ENCODE results near the gene IPP. TPM values are rescaled to one million over a fixed set of nuclear protein-coding genes. Genes with fewer than 3 reads are reported as not detected.
"Not testable (repeated sequence)": the region's sequence is repeated elsewhere in the genome, so short reads cannot be mapped to it uniquely, and the experiment has no call there.

The IPP gene
- total RNA-seq, 4 donors from 2014 or later, result 6.4 to 8.4 (median 7.4) TPM

DNA sequence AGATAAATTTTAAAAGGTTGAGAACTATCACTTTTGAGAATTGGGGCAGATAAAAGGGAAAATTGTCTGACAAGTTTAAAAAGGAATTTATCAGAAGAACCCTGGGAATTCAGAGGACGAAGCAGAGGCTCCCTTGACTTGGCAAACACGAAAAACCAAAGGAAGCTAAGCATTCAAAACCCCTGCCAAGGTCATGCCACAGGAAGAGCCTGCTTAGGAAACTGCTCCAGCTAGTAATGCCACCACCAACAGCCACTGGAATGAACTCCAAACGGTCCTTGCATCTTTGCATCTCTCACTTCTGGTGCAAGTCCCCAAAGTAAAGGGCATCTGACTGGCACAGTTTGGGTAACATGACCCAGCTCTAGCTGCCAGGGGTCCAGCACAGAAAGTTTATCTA, 71.3 kb downstream of the IPP start:
- 2 to 7% methylated on average over 3 of the region's 3 CpGs for WGBS, 2 donors
- Histone ChIP-seq H3K4me3 (no peak overlapping the region), H3K27me3 (no peaks in the 10 kb centered on the region), H3K36me3 (no peaks in the 10 kb centered on the region), H3K9me3 (no peaks in the 10 kb centered on the region), H3K4me1 (peaks cover 27 to 93% (median 62%) of the 10 kb centered on the region in 3 donors), H3K27ac (peak overlapping the region in 2 of 4 donors; percentile 36)
- no peak for TF ChIP-seq POLR2A (IDR thresholded peaks at IDR 0.05)
- TF ChIP-seq, protein P1, sequence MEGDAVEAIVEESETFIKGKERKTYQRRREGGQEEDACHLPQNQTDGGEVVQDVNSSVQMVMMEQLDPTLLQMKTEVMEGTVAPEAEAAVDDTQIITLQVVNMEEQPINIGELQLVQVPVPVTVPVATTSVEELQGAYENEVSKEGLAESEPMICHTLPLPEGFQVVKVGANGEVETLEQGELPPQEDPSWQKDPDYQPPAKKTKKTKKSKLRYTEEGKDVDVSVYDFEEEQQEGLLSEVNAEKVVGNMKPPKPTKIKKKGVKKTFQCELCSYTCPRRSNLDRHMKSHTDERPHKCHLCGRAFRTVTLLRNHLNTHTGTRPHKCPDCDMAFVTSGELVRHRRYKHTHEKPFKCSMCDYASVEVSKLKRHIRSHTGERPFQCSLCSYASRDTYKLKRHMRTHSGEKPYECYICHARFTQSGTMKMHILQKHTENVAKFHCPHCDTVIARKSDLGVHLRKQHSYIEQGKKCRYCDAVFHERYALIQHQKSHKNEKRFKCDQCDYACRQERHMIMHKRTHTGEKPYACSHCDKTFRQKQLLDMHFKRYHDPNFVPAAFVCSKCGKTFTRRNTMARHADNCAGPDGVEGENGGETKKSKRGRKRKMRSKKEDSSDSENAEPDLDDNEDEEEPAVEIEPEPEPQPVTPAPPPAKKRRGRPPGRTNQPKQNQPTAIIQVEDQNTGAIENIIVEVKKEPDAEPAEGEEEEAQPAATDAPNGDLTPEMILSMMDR (IDR thresholded peaks at IDR 0.05), result no peak
- intact Hi-C loops (cut with DNase I), result no loop called here
- DNase-seq, result no peak

DNA sequence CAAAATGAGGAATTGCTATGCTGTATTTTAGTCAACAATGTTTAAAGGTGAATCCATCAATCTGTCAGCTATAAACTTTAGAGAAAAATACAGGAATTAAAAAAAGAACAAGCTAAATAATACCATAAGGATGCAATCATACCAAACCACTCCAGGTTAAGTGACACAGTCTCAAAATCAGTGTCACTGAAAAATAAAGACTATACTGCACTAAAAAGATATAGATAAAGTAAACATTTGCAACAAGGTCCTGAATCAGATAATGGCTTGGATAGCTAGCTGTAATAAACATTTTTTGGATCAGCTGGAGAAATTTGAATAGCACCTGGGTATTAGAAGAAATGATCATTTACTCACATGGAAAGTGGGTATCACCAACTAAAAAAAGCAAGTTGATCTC, 72.0 kb downstream of the IPP start:
- no peak for DNase-seq
- no peak for TF ChIP-seq POLR2A (IDR thresholded peaks at IDR 0.05)
- TF ChIP-seq, protein P1 (IDR thresholded peaks at IDR 0.05), result no peak
- Histone ChIP-seq H3K27me3 (no peaks in the 10 kb centered on the region), H3K4me3 (no peak overlapping the region), H3K4me1 (peaks cover 27 to 93% (median 57%) of the 10 kb centered on the region in 3 donors), H3K9me3 (no peaks in the 10 kb centered on the region), H3K27ac (peak overlapping the region in 2 of 4 donors; percentile 36), H3K36me3 (peaks cover 0 to 3% (median 0%) of the 10 kb centered on the region in 3 donors)
- intact Hi-C loops (cut with DNase I), result no loop called here

DNA sequence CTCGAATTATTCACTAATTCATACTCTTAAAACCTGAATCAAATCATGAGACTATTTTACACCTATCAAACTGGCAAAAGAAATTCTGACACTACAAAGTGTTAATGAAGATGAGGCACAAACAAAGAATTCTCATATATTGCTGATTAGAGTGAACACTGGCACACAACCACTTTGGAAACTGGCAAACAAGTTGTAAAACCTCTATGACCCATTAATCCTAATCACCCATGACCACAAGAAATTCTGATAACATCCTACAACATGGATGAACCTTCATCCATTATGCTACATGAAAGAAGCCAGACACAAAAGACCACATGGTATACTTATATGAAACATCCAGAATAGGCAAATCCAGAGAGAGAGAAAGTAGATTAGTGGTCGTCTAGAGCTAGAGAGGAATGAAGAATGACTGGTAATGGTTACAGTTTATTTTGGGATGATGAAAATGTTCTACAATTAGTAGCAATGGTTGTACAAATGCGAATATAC, 72.7 kb downstream of the IPP start:
- Histone ChIP-seq H3K4me3 (no peak overlapping the region), H3K36me3 (peaks cover 0 to 10% (median 0%) of the 10 kb centered on the region in 3 donors), H3K4me1 (peaks cover 27 to 92% (median 56%) of the 10 kb centered on the region in 3 donors), H3K27me3 (no peaks in the 10 kb centered on the region), H3K9me3 (no peaks in the 10 kb centered on the region), H3K27ac (no peak overlapping the region)
- intact Hi-C loops (cut with DNase I), result no loop called here
- DNase-seq, result no peak
- WGBS, 2 donors, result 57 to 59% methylated on average over 3 of the region's 3 CpGs
- TF ChIP-seq POLR2A (IDR thresholded peaks at IDR 0.05), result no peak
- TF ChIP-seq, protein P1 (IDR thresholded peaks at IDR 0.05), result no peak

DNA sequence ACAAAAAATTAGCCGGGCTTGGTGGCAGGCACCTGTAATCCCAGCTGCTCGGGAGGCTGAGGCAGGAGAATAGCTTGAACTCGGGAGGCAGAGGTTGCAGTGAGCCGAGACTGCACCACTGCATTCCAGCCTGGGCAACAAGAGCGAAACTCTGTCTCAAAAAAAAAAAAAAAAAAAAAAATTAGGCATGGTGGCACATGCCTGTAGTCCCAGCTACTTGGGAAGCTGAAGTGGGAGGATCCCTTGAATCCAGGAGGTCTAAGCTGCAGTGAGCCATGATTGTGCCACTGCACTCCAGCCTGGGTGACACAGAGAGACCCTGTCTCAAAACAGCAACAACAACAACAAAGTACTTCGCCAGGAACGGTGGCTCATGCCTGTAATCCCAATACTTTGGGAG, 73.9 kb downstream of the IPP start:
- H3K4me3 ChIP-seq; intact Hi-C loops (cut with DNase I); H3K27me3 ChIP-seq; H3K9me3 ChIP-seq; DNase-seq; H3K27ac ChIP-seq: not testable (repeated sequence)
- Histone ChIP-seq H3K4me1 (peaks cover 27 to 87% (median 50%) of the 10 kb centered on the region in 3 donors), H3K36me3 (peaks cover 0 to 11% (median 0%) of the 10 kb centered on the region in 3 donors)
- 84 to 97% methylated on average over 4 to 5 of the region's 7 CpGs for WGBS, 2 donors

DNA sequence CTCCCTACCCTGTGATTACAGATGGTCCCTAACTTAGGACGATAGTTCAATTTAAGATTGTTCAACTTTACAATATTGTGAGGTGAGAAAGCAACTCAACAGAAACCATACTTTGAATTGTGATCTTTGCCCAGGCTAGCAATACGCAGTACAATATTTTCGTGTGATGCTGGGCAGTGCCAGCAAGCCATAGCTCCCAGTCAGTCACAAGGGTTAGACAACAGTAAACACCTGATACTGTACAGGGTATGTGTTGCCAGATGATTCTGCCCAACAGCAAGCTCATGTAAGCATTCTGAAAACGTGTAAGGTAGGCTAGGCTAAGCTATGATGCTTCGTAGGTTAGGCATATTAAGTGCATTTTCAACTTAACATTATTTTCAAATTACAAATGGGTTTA, 76.0 kb downstream of the IPP start:
- Histone ChIP-seq H3K36me3 (peaks cover 0 to 11% (median 0%) of the 10 kb centered on the region in 3 donors), H3K4me3 (no peak overlapping the region), H3K9me3 (no peaks in the 10 kb centered on the region), H3K4me1 (peaks cover 9 to 85% (median 36%) of the 10 kb centered on the region in 3 donors), H3K27me3 (no peaks in the 10 kb centered on the region), H3K27ac (no peak overlapping the region)
- WGBS, 2 donors, result 82 to 85% methylated on average over 5 of the region's 5 CpGs
- intact Hi-C loops (cut with DNase I), result no loop called here
- no peak for TF ChIP-seq POLR2A (IDR thresholded peaks at IDR 0.05)
- TF ChIP-seq, protein P1 (IDR thresholded peaks at IDR 0.05), result no peak
- DNase-seq, result no peak

DNA sequence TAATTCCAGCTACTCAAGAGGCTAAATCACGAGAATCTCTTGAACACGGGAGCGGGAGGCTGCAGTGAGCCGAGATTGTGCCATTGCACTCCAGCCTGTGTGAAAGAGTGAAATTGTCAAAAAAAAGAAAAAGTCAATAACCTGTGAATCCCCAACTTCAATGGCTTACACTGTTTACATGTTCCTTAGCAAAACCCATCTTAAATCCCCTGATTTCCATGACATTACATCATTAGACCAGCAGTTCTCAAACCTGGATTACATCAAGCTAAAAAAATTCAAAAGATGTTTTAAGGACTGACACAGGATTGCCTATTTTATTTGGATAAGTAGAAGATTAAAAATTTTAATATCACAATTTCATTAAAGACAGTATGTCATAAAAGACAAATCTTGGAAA, 76.5 kb downstream of the IPP start:
- TF ChIP-seq, protein P1 (IDR thresholded peaks at IDR 0.05), result no peak
- TF ChIP-seq POLR2A (IDR thresholded peaks at IDR 0.05), result no peak
- intact Hi-C loops (cut with DNase I), result no loop called here
- 93 to 95% methylated on average over 4 of the region's 4 CpGs for WGBS, 2 donors
- Histone ChIP-seq H3K27me3 (no peaks in the 10 kb centered on the region), H3K4me1 (peaks cover 4 to 85% (median 34%) of the 10 kb centered on the region in 3 donors), H3K9me3 (no peaks in the 10 kb centered on the region), H3K36me3 (peaks cover 0 to 11% (median 0%) of the 10 kb centered on the region in 3 donors), H3K4me3 (no peak overlapping the region), H3K27ac (no peak overlapping the region)
- DNase-seq, result no peak
